ENCODE data around the gene EFNA5.
"Not testable (repeated sequence)": the region's sequence is repeated elsewhere in the genome, so short reads cannot be mapped to it uniquely, and the experiment has no call there.

Gene EFNA5

DNA sequence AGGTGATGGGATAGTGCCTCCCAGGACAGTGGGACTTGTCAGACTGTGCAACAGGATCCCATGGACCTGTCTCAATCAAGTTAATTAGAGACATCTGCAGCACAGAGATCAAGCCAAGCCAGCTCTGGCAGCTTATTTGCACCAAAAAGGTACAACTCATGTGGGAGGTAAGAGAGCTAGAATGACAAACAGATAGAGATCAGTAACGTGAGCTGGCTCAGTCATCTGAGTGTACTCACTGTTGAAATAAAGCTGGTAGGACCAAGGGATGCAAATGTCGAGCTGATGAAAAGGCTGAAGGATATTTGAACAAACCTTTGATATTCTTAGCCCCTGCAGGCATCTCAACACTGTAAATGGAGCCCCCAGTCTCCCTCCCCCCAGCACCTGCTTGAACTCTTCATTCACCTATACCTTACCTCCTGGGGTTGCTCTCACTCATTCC is 198.1 kb downstream of the EFNA5 start:
- DNase-seq (ENCODE audit: extremely low spot score, insufficient read length, low read depth) (no peak), FAIRE-seq (no peak)

DNA sequence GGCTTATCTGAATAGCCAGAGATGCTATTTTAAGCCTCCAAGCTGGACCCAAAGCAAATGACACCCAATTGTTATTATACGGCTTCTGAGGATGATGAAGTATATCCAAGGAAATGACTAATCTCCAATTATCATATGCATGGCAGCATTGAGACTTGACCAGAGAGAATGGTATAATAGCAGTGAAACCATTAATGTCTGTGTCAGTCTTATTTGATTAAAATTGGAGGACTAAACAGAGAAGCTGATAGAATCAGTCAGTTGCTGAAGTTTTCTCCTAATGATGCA is 200.5 kb downstream of the EFNA5 start:
- FAIRE-seq (peak; percentile 12), DNase-seq (ENCODE audit: extremely low spot score, insufficient read length, low read depth) (no peak)

DNA sequence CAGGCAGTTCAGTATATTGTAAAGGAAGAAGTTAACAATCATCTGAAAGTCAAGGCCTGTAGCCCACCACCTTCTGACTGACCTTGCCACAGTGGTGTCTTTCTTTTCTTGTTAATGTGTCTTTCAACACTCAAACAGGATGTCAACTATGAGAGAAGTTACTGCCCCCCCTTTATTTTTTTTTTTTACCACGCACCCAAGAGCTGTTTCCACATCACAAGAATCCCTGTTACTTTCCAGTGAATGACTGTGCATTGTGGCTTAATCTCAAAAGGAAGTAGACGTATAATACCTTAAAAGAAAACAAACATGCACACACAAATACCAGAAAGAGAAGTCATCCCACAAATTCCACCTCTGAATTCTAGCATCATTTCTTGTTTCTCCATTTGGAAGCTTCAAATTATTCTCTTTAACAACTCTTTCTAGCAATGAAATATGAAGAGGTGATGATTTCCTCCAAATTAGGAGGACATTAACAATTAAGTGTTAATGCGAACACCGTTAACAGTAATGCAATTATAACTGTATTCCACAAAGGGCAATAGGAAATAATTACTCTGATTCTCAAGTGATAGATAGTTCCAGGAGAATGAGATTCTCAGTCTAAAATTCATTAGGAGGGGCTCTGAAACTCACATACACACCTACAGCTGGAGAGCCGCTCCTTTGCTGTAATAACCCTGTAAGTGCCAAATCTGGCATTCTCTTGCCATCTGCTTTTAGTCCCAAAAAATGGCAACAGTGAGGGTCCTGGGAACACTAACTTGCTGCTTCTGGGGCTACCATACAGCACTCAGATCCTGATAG is 201.0 kb downstream of the EFNA5 start:
- DNase-seq (ENCODE audit: extremely low spot score, insufficient read length, low read depth) (no peak), FAIRE-seq (peak; percentile 59)

DNA sequence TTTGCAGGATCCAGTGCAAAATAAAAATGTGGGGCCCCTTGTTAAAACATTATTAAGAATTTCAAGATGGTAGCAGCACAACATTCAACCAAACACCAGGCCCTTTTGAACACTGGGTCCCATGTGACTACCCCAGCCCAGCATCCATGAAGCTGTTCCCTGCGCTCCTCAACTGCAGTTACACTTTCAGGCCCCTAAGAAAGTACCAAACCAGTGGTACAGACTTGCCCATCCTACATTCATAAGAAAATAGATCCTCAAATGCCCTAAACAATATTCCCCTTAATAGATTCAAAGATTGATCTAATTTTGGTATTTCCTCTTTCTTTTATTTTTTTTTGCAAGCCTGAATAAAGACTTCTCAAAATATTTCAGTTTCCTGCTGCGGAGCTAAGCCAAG is 201.7 kb downstream of the EFNA5 start:
- DNase-seq (ENCODE audit: extremely low spot score, insufficient read length, low read depth) (no peak), FAIRE-seq (peak; percentile 24)

DNA sequence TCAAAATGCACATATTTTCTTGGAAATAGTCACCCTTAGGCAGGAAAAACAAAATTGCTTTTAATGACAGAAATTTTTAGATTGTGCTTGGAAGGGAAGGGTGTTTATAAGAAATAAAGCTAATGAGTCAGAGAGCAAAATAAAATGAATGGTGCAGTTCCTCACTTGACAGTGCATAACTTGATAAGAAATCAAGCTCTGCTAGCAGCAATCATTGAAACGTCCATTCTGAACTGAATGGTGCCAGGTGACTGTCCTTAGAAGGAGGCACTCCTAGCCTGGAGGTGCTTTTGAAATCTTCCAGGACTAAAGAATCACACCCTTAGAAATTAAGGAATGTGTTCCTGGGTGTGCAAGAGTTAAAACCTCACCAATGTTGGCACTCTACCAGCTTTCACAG is 202.5 kb downstream of the EFNA5 start:
- DNase-seq (ENCODE audit: extremely low spot score, insufficient read length, low read depth), result no peak
- FAIRE-seq, result no peak

DNA sequence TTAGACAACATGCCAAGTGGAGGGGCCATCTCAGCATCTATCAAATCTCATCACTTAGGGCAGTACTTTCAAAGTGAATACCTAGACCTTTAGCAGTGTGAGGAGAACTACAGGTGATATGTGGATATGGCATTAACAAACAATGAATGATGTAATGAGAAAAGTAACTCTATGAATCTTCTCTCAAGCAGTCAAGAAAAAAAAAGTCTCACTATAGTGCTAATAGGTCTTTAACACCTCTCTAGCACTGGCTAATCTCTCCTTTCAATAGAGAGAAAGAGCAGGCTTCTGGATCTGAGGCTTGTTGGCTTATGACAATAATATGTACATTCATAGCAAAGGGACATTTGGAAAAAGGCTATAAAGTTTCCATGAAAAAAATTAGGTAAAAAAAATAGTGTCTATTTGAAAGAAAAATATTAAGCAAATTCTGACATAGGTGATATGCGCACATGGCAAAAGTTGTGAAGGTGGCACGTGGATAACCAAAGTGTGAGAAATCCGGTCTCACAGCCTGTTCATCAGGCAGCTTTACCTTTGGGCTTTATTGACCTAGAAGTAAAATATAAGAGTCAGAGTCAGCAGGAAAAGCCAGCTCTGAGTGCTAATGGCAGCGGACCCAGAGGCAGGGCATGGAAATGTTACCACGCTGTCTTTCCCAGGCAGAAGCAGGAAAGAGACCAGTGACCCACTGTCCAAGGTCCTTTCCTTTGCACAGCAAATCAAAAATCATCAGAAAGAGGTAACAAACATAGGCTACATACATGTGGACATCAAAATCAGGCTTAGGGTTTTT is 203.4 kb downstream of the EFNA5 start:
- DNase-seq (ENCODE audit: extremely low spot score, insufficient read length, low read depth) (no peak), FAIRE-seq (no peak)

DNA sequence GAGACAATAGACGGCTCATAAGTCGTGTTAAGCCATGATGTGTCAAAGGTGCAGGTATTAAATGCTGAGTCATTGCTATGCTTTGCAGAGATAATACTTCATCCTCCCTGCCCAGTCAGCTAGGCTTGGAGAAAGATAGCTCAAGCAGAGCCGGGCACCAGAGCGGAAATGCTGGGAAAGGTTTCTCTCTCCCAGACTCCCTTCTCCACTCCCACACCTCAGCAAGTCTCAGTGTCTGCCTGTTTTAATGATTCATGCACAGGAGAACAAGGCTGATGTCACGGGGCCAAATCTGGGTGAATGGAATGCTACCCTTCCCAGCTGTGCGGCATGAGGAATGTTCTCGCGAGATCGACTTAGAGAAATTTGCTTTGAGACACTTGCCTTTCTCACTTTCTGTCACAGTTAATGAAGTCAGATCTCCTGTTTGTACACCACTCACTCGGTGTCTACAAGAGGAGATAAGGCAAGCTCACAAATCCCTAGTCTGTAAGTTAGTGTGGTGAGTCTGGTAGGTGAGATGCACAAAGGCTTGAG is 204.4 kb downstream of the EFNA5 start:
- no peak for DNase-seq (ENCODE audit: extremely low spot score, insufficient read length, low read depth)
- no peak for FAIRE-seq

DNA sequence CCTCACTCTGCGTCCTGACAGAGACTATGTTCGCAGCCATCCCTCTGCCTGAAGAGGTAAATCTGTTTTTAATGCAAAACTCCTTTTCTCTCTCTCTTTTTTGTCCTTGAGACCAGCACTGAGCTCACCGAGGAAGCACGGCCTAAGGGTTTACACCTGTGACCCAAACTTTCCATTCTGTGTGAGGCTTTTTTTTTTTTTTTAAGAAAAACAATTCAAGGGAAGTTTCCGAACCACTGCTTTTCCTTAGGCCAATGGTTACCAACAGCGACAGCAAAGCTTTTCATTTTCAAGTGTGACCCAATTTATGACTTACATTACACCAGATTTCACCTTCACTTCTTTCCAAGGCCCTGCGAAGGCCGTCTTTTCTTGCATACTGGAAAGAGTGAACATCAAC is 205.9 kb downstream of the EFNA5 start:
- DNase-seq (ENCODE audit: extremely low spot score, insufficient read length, low read depth) (no peak), FAIRE-seq (no peak)

DNA sequence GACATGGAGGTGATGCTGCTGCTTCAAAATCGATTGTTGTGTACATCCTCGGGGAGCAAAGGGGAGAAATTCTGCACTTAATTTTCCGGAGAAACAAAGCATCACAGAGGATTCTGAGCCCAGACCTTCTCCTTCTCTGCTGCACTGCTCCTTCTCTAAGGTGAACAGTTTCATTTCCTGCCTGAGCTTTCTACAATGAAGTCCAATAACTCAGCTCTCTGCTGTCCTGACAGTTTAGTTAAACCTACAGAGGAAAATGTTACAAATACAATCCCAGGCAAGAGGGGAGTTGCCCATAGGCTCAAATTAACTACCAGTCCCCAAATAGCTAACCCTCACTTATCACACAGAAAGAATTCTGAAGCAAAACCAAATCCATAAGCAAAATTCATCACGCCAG is 206.3 kb downstream of the EFNA5 start:
- DNase-seq (ENCODE audit: extremely low spot score, insufficient read length, low read depth), result no peak
- FAIRE-seq, result peak; percentile 79

DNA sequence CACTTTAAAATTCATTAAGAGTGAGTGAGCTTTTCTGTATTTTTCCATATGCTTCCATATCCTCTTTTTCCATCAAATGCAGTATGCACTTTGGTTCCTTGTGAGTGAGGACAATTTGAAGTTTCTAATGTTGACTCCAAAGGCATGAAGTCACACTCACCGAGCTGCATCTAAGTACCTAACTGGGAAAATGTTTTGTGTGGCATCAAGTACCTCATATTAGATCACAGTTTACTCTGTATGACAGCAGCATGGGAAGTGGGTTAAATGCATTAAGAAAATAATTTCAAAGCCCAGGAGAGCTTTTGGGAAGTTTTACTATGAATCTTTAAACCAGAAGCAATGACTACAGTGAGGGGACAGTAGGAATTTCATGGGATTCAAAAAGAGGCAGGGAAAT is 207.0 kb downstream of the EFNA5 start:
- DNase-seq (ENCODE audit: extremely low spot score, insufficient read length, low read depth), result no peak
- FAIRE-seq, result peak; percentile 24

DNA sequence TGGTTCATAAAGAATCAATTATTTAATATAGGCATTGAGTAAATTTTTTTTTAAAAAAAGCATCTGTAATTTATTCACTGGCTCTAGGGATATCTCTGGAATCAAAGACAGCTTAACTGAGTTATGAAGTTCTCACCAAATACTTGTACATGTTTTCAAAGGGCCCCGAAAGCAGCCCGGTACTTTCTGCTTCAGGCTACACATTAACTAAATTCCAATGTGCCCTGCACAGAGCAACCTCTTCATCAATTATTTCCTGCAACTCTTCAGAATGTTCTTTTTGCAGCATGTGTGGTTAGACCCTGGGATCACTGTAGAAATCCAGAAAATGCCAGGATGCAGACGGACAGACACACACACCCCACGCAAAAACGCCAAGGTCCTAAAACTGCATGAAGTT is 209.0 kb downstream of the EFNA5 start:
- FAIRE-seq (no peak), DNase-seq (ENCODE audit: extremely low spot score, insufficient read length, low read depth) (no peak)

DNA sequence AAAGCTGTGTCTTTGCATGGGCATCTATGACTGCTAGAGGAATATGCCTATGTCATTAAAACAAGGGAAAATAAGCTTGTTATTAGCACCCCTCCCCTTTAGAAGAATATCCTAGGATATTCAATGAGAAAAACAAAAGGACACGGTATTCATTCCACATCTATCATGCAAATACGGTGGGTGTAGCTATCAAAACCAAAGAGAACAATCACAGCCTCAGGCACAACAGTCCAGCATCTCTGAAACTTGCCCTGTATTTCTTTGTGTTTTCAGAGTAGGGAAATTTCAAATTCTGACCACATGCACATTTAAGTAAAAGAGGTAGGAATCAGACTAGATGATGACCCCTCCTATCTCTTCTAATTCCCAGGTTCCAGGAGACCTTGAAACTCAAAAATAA is 209.9 kb downstream of the EFNA5 start:
- FAIRE-seq (no peak), DNase-seq (ENCODE audit: extremely low spot score, insufficient read length, low read depth) (no peak)

DNA sequence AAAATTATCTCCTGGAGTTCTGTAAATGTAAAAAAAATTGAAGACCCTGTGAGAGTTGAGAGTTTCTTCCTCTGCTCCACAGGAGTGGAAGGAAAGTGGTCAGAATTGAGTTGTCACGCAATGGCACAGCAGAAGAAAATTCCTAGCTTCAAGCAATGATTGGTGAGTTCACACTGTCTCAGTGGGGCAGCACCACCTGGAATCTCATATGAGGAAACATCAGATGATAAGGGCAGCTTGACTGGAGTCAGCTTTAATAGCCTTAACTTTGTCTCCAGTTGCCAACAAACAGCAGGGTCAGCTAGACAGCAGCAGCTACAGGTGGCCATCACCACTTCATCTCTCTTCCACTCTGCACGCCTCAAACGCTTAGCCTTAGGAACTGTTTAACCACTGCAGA is 211.1 kb downstream of the EFNA5 start:
- FAIRE-seq, result no peak
- DNase-seq (ENCODE audit: extremely low spot score, insufficient read length, low read depth), result no peak

DNA sequence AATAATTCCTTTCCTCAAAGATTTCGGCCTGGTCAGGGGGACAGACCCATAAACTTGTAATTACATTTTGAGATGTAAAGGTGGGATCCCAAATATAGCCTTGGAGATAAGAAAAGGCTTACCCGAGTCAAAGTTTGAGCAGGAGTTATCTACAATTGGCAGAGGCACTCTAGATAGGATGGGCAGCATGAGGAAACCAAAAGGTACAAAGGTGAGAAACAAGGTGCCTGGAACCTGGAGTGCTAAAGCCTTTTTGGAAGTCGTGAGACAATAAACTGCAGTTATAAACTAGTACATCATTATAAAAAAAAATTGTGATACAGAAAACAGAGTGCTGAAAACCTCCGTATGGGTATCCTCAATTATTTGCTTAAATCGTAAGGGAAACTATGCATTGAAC is 212.4 kb downstream of the EFNA5 start:
- FAIRE-seq (no peak), DNase-seq (ENCODE audit: extremely low spot score, insufficient read length, low read depth) (no peak)

DNA sequence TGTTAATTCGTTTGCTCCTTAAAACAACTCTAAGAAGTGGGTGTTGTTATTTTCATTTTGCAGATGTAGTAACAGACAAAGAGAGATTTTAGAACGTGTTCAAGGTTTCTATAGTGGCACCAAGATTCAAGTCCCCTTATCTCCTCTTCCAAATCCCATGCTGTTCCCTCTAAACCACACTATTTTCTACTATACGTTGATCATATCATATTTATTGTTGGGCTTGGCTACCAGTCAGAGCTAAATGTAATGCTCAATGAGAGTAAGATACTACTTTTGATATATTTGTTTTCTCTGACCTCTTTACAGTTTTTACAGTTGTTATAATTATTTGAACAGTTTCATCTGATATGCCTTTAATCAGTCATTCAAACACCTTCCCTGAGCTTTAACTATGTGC is 212.9 kb downstream of the EFNA5 start:
- DNase-seq (ENCODE audit: extremely low spot score, insufficient read length, low read depth) (no peak), FAIRE-seq (peak; percentile 59)

DNA sequence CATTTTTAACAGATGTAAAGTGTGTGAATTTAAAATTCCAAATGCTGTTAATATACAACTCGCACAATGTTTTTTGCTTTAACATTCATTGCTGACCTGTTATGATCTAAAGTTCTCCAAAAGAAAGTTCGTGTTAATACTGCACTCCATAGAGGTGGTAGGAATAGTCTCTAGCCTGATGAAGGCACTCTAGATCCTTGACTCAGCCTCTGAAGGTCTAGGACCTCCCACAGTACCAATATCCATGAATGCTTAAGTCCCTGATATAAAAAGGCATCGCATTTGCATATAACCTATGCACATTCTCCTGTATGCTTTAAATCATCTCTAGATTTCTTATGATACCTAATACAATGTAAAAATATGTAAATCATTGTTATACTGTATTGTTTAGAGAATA is 213.6 kb downstream of the EFNA5 start:
- no peak for DNase-seq (ENCODE audit: extremely low spot score, insufficient read length, low read depth)
- FAIRE-seq, result peak; percentile 57

DNA sequence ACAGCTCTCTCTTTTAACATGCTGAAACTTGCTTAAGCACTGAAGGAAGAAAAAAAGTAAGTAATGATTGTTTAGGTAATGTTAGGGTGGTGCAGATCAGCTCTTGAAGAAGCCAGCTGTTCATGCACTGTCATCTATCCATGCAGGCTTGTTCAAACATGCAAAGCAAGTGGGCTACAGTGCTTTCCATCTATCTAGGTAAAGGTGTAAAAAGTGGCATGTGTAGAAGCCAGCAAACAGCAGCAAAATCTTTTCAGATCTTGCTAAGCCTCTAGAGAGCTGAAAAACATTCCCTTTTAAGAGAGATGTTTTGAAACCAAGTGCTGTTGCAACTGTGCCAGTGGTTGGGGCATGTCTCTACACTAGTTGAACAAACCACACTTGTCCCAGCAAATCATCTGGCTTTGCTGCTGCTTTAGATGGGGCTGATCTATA is 214.4 kb downstream of the EFNA5 start:
- FAIRE-seq, result peak; percentile 85
- DNase-seq (ENCODE audit: extremely low spot score, insufficient read length, low read depth), result no peak

DNA sequence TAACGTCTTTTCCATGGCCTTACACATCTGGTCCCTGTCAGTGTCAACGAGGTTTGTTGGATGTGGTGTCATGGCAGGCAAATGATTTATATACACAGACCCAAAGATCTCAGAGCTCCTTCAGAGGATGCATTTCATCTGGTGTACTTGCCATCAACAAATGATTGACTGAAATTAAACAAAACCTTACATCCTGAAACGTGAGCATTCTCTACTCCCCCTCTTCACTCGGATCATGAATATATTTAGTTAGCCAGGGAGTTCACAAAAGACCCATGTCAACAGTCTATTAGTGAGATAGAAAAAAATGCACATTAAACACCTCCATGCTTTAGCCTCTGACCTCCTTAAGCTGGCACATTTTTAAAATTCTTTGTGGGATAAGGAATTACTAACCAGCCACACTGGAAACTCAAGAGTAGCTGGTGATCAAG is 215.6 kb downstream of the EFNA5 start:
- DNase-seq (ENCODE audit: extremely low spot score, insufficient read length, low read depth) (no peak), FAIRE-seq (no peak)

DNA sequence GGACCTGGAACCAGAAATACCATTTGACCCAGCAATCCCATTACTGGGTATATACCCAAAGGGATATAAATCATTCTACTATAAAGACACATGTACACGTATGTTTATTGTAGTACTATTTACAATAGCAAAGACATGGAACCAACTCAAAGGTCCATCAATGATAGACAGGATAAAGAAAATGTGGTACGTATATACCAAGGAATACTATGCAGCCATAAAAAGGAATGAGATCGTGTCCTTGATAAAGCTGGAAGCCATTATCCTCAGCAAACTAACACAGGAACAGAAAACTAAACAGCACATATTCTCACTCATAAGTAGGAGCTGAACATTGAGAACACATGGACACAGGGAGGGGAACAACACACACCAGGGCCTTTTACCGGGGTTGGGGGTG is 218.9 kb downstream of the EFNA5 start:
- not testable (repeated sequence) for FAIRE-seq; DNase-seq (ENCODE audit: extremely low spot score, insufficient read length, low read depth)

DNA sequence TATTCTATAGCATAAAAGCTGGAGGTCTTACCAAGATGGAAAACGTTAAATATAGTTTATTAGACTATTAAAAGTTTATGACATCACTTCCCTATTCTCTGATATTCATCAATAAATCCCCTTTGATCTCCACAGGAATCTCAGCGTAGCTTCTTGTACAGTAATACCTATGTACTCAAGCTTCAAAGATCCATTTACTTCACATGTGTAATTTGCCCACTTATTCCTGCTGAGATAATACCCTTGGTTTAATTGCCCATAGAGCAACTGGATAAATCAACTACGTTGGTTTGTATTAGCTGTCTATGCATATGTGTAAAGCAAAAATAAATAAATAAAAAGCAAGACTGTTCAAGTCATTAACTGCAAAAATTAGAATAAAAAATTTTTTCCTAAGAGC is 219.7 kb downstream of the EFNA5 start:
- no peak for FAIRE-seq
- DNase-seq (ENCODE audit: extremely low spot score, insufficient read length, low read depth), result no peak

DNA sequence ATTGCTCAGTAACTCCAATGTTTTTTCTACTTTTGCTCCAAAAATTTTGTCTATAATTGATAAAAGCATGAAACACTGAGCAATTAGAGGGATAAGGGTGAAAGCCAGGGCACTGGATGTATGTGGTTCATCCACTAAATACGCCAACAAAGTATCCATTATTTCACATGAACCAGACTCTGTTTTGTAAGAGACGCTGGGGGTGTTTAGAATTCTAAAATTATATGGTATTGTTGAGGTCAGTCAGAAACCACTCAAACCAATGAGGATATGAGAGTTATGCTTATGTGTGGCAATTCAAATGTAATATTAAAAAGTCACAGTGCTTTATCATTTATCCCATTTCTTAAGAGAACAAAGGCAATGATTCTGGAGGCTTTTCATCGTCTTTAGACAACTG is 220.2 kb downstream of the EFNA5 start:
- no peak for FAIRE-seq
- DNase-seq (ENCODE audit: extremely low spot score, insufficient read length, low read depth), result no peak

All from GM18507 (cell line).